ENCODE data around the gene SSBP3. TPM values are rescaled to one million over a fixed set of nuclear protein-coding genes. Genes with fewer than 3 reads are reported as not detected.

The SSBP3 gene
- total RNA-seq, 4 donors from 2014 or later, result 28.7 to 162 (median 37.0) TPM

DNA sequence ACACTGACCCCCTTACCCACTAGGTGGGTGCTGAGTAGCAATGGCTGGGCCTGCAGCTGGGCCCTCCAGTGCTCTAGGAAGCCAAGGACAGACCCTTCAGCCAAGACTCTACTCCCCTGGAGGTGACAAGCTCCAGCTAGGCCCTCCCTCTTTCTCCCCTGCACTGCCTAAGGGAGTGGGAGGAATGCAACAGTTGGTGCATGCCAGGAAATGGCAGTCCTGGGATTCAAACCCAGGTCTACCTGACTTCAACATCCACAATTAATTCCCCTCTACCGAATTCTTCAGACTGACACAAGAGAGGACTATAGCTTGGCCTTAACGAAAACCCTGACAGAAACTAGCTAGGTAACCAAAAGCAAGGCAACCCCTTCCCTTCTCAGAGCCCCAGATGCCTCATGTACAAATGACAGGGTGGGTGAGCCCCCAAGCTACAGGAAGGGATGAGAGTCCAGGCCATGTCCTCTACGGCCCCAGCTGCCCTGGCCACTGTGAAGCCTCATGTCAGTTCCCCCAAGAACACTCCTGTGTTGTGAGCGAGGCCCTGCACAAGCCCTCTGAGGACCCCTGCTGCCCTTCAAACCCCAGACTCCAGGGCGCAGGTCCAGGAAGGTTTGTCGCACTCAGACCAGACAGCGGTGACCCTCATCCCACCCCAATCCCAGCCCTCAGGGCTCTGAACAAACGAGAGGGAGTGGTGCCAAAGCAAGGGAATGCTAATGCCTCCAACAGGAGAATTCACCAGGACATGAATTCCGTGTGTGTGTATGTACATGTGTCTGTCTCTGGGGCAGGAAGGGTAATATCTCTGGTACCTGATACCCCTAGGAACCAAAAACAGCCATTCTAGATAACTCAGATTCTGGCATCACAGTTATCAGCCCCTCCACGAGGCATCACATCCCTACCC is 113.9 kb downstream of the SSBP3 start:
- Histone ChIP-seq H3K27ac (peak overlapping the region in 3 of 4 donors; percentile 62 to 84 (median 74)), H3K36me3 (no peaks in the 10 kb centered on the region), H3K27me3 (no peaks in the 10 kb centered on the region), H3K9me3 (no peaks in the 10 kb centered on the region), H3K4me3 (no peak overlapping the region), H3K4me1 (peaks cover 38 to 81% (median 58%) of the 10 kb centered on the region in 4 donors)
- in situ Hi-C loops (cut with MboI; ENCODE audit: low pct_ligation_motif_present in 1 of 4, low pct_unique_long_range_greater_than_20kb in 1 of 4, low sequenced_read_pairs in 3 of 4) (no loop called here), intact Hi-C loops (cut with DNase I; ENCODE audit: low total_unique reads) (no loop called here)
- DNase-seq, result no peak
- TF ChIP-seq EP300 (IDR thresholded peaks at IDR 0.05; ENCODE audit: low read depth) (no peak), POLR2A (IDR thresholded peaks at IDR 0.05) (no peak), POLR2AphosphoS5 (IDR thresholded peaks at IDR 0.05) (no peak), CTCF (IDR thresholded peaks at IDR 0.05) (no peak)
- WGBS, 2 donors (ENCODE audit: low coverage in 1 of 2), result 79% methylated on average over 10 of the region's 10 CpGs; no CpG with 5 or more reads in 1 of the 2 donors

DNA sequence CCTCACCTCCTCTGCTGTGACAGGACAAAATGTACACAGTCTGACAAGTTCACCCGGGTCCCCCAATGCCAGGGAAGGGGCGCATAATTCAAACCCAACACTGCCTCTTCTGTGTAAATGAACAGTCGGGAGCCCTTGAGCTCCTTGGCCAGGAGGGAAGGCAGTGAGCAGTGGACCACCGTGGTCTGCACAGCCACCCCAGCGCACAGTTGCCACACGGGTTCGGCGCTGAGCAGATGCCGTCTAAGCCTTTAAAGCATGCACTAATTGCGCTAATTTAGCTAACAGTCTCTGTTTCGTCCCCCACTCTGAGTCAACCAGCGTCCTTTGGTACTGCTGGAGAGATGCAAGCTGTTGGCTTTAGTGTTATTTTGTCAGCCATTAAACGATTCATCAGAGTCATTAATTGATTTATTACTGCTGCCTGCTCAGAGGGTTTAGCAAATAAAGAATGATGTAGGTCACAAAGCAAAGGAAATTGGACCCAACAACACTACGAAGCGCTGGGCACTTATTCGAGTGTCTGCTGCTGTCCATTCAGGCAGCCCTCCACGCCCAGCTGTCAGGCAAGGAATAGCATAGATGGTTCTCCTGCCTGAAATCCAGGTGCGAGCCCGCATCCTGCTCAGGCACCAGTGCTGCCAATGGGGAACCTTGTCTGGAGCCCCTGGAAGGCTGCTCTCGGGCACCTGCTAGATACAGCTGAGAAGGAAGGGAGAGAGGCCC is 114.8 kb downstream of the SSBP3 start:
- Histone ChIP-seq H3K9me3 (no peaks in the 10 kb centered on the region), H3K4me1 (peaks cover 41 to 81% (median 59%) of the 10 kb centered on the region in 4 donors), H3K4me3 (no peak overlapping the region), H3K27ac (peak overlapping the region; percentile 62 to 84 (median 77)), H3K27me3 (no peaks in the 10 kb centered on the region), H3K36me3 (no peaks in the 10 kb centered on the region)
- 77% methylated on average over 20 of the region's 20 CpGs; no CpG with 5 or more reads in 1 of the 2 donors for WGBS, 2 donors (ENCODE audit: low coverage in 1 of 2)
- in situ Hi-C loops (cut with MboI; ENCODE audit: low pct_ligation_motif_present in 1 of 4, low pct_unique_long_range_greater_than_20kb in 1 of 4, low sequenced_read_pairs in 3 of 4) (no loop called here), intact Hi-C loops (cut with DNase I; ENCODE audit: low total_unique reads) (no loop called here)
- TF ChIP-seq POLR2AphosphoS5 (IDR thresholded peaks at IDR 0.05), result no peak
- no peak for TF ChIP-seq POLR2A (IDR thresholded peaks at IDR 0.05)
- TF ChIP-seq CTCF (IDR thresholded peaks at IDR 0.05), result no peak
- TF ChIP-seq EP300 (IDR thresholded peaks at IDR 0.05; ENCODE audit: low read depth), result no peak
- DNase-seq, result no peak

DNA sequence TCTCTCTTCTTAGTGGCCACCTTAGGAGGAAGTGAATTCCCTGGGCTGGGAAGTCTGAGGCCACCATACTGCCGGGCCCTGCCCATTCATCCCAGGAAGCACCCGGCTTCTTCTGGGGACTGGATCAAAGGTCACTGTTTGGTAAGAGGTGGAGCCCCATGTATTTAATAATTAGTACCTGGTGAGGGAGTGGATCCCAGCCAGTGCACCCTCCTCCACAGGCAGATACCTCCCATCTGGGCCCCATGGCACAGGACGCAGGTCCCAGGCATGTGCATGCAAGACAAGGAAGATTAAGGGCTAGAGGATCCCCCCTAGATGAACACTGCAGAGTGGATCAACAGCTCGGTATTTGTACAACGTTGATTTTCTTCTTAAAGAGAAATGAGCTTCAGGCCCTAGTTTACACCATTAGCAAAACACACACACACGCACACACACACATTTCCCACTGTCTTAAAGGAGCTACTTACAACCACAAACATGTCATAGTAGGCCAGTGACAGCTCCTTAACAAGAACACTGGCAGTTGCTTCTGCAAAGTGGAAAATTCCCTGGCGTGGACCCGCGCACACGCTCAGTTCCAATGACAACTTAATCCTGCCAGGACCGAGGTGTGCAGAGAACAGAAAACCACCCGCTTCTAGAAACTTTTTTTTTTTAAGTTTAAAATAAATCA is 115.5 kb downstream of the SSBP3 start:
- Histone ChIP-seq H3K9me3 (no peaks in the 10 kb centered on the region), H3K4me1 (peaks cover 46 to 79% (median 64%) of the 10 kb centered on the region in 4 donors), H3K4me3 (no peak overlapping the region), H3K36me3 (no peaks in the 10 kb centered on the region), H3K27ac (peak overlapping the region; percentile 62 to 84 (median 77)), H3K27me3 (no peaks in the 10 kb centered on the region)
- DNase-seq, result no peak
- intact Hi-C loops (cut with DNase I; ENCODE audit: low total_unique reads), result no loop called here
- TF ChIP-seq EP300 (IDR thresholded peaks at IDR 0.05; ENCODE audit: low read depth) (no peak), POLR2AphosphoS5 (IDR thresholded peaks at IDR 0.05) (no peak), POLR2A (IDR thresholded peaks at IDR 0.05) (no peak), CTCF (IDR thresholded peaks at IDR 0.05) (no peak)
- 58% methylated on average over 12 of the region's 12 CpGs; no CpG with 5 or more reads in 1 of the 2 donors for WGBS, 2 donors (ENCODE audit: low coverage in 1 of 2)
- in situ Hi-C loops (cut with MboI; ENCODE audit: low pct_ligation_motif_present in 1 of 4, low pct_unique_long_range_greater_than_20kb in 1 of 4, low sequenced_read_pairs in 3 of 4), result no loop called here
